ENCODE results near the gene R3HDM4.

- TF ChIP-seq CTCF (IDR thresholded peaks at IDR 0.05) (no peak), POLR2A (IDR thresholded peaks at IDR 0.05) (no peak)
Measured at GRCh38 chr19:898663-899062, 14.4 kb downstream of the R3HDM4 start.
